ENCODE measurements around the gene ERAP2.

The ERAP2 gene

GRCh38 chr5:96957254-96958049, 81.2 kb downstream of the ERAP2 start:
- no peak overlapping the region for H3K27ac ChIP-seq
- no peak for TF ChIP-seq CTCF (conservative IDR thresholded peaks at IDR 0.05)

- no peak for TF ChIP-seq CTCF (conservative IDR thresholded peaks at IDR 0.05)
- no peak overlapping the region for H3K27ac ChIP-seq
Measured at GRCh38 chr5:96958977-96959376, 82.7 kb downstream of the ERAP2 start.

GRCh38 chr5:96961053-96961452, 84.8 kb downstream of the ERAP2 start:
- TF ChIP-seq CTCF (conservative IDR thresholded peaks at IDR 0.05): no peak
- H3K27ac ChIP-seq: no peak overlapping the region

GRCh38 chr5:96962540-96962991, 86.3 kb downstream of the ERAP2 start:
- TF ChIP-seq CTCF (conservative IDR thresholded peaks at IDR 0.05): no peak
- H3K27ac ChIP-seq: no peak overlapping the region

GRCh38 chr5:96963267-96963666, 87.0 kb downstream of the ERAP2 start:
- no peak overlapping the region for H3K27ac ChIP-seq
- TF ChIP-seq CTCF (conservative IDR thresholded peaks at IDR 0.05): no peak

- TF ChIP-seq CTCF (conservative IDR thresholded peaks at IDR 0.05): no peak
- no peak overlapping the region for H3K27ac ChIP-seq
Measured at GRCh38 chr5:96966801-96967200, 90.5 kb downstream of the ERAP2 start.

- H3K27ac ChIP-seq: no peak overlapping the region
- TF ChIP-seq CTCF (conservative IDR thresholded peaks at IDR 0.05): no peak
Measured at GRCh38 chr5:96967400-96967799, 91.1 kb downstream of the ERAP2 start.

Data from VCaP (cell line).